Measurements from ENCODE around the gene OTULIN. TPM values are rescaled to one million over a fixed set of nuclear protein-coding genes. Genes with fewer than 3 reads are reported as not detected.

The OTULIN gene
- polyA plus RNA-seq, 1 donor, result 21.5 TPM

- Histone ChIP-seq H3K27ac (ENCODE audit: low read length) (no peak overlapping the region), H3K36me3 (ENCODE audit: control insufficient read depth, insufficient read depth, low read length) (no peaks in the 10 kb centered on the region), H3K4me1 (ENCODE audit: control insufficient read depth, insufficient read depth, low read length) (no peaks in the 10 kb centered on the region), H3K4me3 (ENCODE audit: low read length) (no peak overlapping the region), H3K9me3 (ENCODE audit: control insufficient read depth, low read depth, low read length) (no peaks in the 10 kb centered on the region), H3K27me3 (ENCODE audit: control insufficient read depth, insufficient read depth, low read length) (peaks cover 5% of the 10 kb centered on the region)
- DNase-seq, result no peak
- WGBS (ENCODE audit: insufficient coverage, low lambda C conversion rate), result no CpG with 5 or more reads among the region's 3 CpGs
Observed at GRCh38 chr5:14650052-14650451, 14.5 kb upstream of the OTULIN start.

- no CpG with 5 or more reads among the region's 4 CpGs for WGBS (ENCODE audit: insufficient coverage, low lambda C conversion rate)
- H3K9me3 ChIP-seq (ENCODE audit: control insufficient read depth, low read depth, low read length), result no peaks in the 10 kb centered on the region
- no peaks in the 10 kb centered on the region for H3K36me3 ChIP-seq (ENCODE audit: control insufficient read depth, insufficient read depth, low read length)
- DNase-seq, result no peak
- no peak overlapping the region for H3K27ac ChIP-seq (ENCODE audit: low read length)
- no peaks in the 10 kb centered on the region for H3K27me3 ChIP-seq (ENCODE audit: control insufficient read depth, insufficient read depth, low read length)
- H3K4me1 ChIP-seq (ENCODE audit: control insufficient read depth, insufficient read depth, low read length), result no peaks in the 10 kb centered on the region
- H3K4me3 ChIP-seq (ENCODE audit: low read length), result no peak overlapping the region
Observed at GRCh38 chr5:14655146-14655741, 9.3 kb upstream of the OTULIN start.

GRCh38 chr5:14656898-14657297, 7.6 kb upstream of the OTULIN start:
- Histone ChIP-seq H3K27me3 (ENCODE audit: control insufficient read depth, insufficient read depth, low read length) (no peaks in the 10 kb centered on the region), H3K27ac (ENCODE audit: low read length) (no peak overlapping the region), H3K36me3 (ENCODE audit: control insufficient read depth, insufficient read depth, low read length) (no peaks in the 10 kb centered on the region), H3K4me3 (ENCODE audit: low read length) (no peak overlapping the region), H3K9me3 (ENCODE audit: control insufficient read depth, low read depth, low read length) (no peaks in the 10 kb centered on the region), H3K4me1 (ENCODE audit: control insufficient read depth, insufficient read depth, low read length) (no peaks in the 10 kb centered on the region)
- 42% methylated on average over 2 of the region's 2 CpGs for WGBS (ENCODE audit: insufficient coverage, low lambda C conversion rate)
- DNase-seq, result no peak

- Histone ChIP-seq H3K4me3 (ENCODE audit: low read length) (no peak overlapping the region), H3K9me3 (ENCODE audit: control insufficient read depth, low read depth, low read length) (no peaks in the 10 kb centered on the region), H3K36me3 (ENCODE audit: control insufficient read depth, insufficient read depth, low read length) (no peaks in the 10 kb centered on the region), H3K4me1 (ENCODE audit: control insufficient read depth, insufficient read depth, low read length) (peaks cover 7% of the 10 kb centered on the region), H3K27ac (ENCODE audit: low read length) (no peak overlapping the region), H3K27me3 (ENCODE audit: control insufficient read depth, insufficient read depth, low read length) (no peaks in the 10 kb centered on the region)
- DNase-seq, result no peak
- WGBS (ENCODE audit: insufficient coverage, low lambda C conversion rate), result no CpG with 5 or more reads among the region's 3 CpGs
Observed at GRCh38 chr5:14659821-14660607, 4.5 kb upstream of the OTULIN start.

- Histone ChIP-seq H3K27me3 (ENCODE audit: control insufficient read depth, insufficient read depth, low read length) (no peaks in the 10 kb centered on the region), H3K27ac (ENCODE audit: low read length) (no peak overlapping the region), H3K4me3 (ENCODE audit: low read length) (no peak overlapping the region), H3K4me1 (ENCODE audit: control insufficient read depth, insufficient read depth, low read length) (peaks cover 11% of the 10 kb centered on the region), H3K9me3 (ENCODE audit: control insufficient read depth, low read depth, low read length) (no peaks in the 10 kb centered on the region), H3K36me3 (ENCODE audit: control insufficient read depth, insufficient read depth, low read length) (no peaks in the 10 kb centered on the region)
- WGBS (ENCODE audit: insufficient coverage, low lambda C conversion rate), result 80% methylated on average over 2 of the region's 2 CpGs
- no peak for DNase-seq
Observed at GRCh38 chr5:14660833-14661232, 3.7 kb upstream of the OTULIN start.

DNA sequence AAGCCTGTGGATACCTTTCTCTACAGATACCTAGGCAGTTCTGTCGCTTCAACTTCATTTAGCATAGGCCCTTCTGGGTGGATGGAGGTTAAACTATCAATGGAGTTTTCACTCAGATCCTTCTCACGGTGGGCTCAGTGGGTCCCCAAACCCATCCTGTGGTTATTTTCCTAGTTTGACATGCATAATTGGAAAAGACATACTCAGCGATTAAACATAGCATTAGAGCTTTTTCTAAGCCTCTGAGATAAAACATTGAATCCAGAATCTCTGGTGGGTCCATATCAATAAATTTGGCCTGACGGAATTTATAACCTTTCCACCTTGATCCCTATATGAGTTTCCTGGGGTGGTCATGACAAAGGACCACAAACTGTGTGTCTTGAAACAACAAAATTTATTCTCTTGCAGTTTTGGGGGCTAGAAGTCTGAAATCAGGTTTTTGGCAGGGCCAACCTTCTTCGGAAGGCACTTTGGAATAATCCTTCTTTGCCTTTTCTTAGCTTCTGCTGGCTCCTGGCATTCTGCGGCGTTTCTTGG, 1.7 kb upstream of the OTULIN start:
- H3K36me3 ChIP-seq (ENCODE audit: control insufficient read depth, insufficient read depth, low read length), result no peaks in the 10 kb centered on the region
- H3K4me1 ChIP-seq (ENCODE audit: control insufficient read depth, insufficient read depth, low read length), result peaks cover 21% of the 10 kb centered on the region
- DNase-seq, result no peak
- H3K9me3 ChIP-seq (ENCODE audit: control insufficient read depth, low read depth, low read length), result no peaks in the 10 kb centered on the region
- no peak overlapping the region for H3K27ac ChIP-seq (ENCODE audit: low read length)
- H3K27me3 ChIP-seq (ENCODE audit: control insufficient read depth, insufficient read depth, low read length), result no peaks in the 10 kb centered on the region
- H3K4me3 ChIP-seq (ENCODE audit: low read length), result no peak overlapping the region
- 100% methylated on average over 3 of the region's 7 CpGs for WGBS (ENCODE audit: insufficient coverage, low lambda C conversion rate)

DNA sequence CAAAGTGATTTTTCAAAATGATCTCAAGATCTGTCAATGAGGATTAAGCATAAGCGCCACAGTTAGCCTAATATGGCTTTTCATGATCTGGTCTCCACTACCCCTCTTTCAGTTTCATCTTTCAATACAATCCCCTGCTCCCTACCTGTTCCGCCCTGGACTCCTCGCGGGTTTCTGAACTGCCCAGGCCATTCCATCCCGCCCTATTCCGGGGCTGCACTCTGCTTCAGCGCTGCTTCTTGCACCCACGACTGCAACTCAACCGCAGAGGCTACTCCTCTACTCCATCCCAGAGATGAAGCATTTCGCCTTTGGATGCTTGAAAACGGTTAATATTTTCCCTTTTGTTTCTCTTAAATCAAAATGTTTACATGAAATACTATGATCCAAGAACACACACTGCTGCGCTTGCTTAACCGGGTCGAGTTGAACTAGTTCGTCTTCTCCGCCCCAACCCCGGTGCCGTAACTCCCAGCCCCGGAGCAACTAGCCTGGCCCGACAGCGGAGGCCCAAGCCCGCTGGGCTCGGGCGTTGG, 716 bp upstream of the OTULIN start:
- Histone ChIP-seq H3K27me3 (ENCODE audit: control insufficient read depth, insufficient read depth, low read length) (no peaks in the 10 kb centered on the region), H3K4me1 (ENCODE audit: control insufficient read depth, insufficient read depth, low read length) (peaks cover 27% of the 10 kb centered on the region), H3K9me3 (ENCODE audit: control insufficient read depth, low read depth, low read length) (no peaks in the 10 kb centered on the region), H3K27ac (ENCODE audit: low read length) (peak overlapping the region; percentile 97), H3K36me3 (ENCODE audit: control insufficient read depth, insufficient read depth, low read length) (no peaks in the 10 kb centered on the region), H3K4me3 (ENCODE audit: low read length) (peak overlapping the region; percentile 75)
- WGBS (ENCODE audit: insufficient coverage, low lambda C conversion rate), result 0% methylated on average over 2 of the region's 24 CpGs
- no peak for DNase-seq

DNA sequence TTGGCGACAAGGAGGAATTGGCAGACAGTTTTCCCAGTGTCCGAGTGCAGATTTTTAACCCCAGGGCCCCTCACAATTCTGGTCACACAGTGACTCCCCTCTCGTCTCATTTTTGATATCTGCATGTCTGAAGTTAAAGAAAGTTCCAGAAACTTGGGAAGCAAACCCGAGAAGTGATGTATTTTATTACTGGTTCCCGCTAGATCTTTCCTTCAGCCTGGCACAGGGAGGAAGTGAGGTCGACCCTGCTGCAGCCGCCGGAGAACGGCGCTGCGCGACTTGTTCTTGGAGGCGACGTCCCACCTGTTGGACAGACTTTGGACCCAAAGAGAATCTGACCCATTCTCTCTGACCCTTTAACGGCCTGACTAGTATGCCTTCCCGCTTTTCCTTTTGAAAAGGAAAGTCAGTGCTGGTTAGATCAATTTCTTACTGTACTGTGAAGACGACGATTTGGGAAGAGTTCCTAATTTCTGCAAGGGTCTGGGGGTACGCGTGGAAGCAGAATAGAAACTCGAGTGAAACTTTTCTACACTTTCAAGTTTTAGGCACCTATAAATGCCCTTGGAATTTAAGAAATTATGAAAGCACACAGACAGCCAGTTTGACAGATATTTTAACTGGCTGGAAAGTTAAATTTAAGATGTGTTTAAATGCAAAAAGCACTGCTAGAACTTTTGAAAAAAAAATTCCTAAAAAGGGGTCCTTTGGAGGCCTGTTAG, 744 bp downstream of the OTULIN start:
- Histone ChIP-seq H3K27me3 (ENCODE audit: control insufficient read depth, insufficient read depth, low read length) (no peaks in the 10 kb centered on the region), H3K27ac (ENCODE audit: low read length) (peak overlapping the region; percentile 97), H3K4me3 (ENCODE audit: low read length) (peak overlapping the region; percentile 75), H3K4me1 (ENCODE audit: control insufficient read depth, insufficient read depth, low read length) (peaks cover 27% of the 10 kb centered on the region), H3K9me3 (ENCODE audit: control insufficient read depth, low read depth, low read length) (no peaks in the 10 kb centered on the region), H3K36me3 (ENCODE audit: control insufficient read depth, insufficient read depth, low read length) (no peaks in the 10 kb centered on the region)
- DNase-seq, result peak; percentile 70 to 83
- no CpG with 5 or more reads among the region's 21 CpGs for WGBS (ENCODE audit: insufficient coverage, low lambda C conversion rate)

- peak in 1 of 2 donors; percentile 77 for DNase-seq
- WGBS (ENCODE audit: insufficient coverage, low lambda C conversion rate), result no CpG with 5 or more reads among the region's 7 CpGs
- no peaks in the 10 kb centered on the region for H3K9me3 ChIP-seq (ENCODE audit: control insufficient read depth, low read depth, low read length)
- H3K36me3 ChIP-seq (ENCODE audit: control insufficient read depth, insufficient read depth, low read length), result no peaks in the 10 kb centered on the region
- peaks cover 27% of the 10 kb centered on the region for H3K4me1 ChIP-seq (ENCODE audit: control insufficient read depth, insufficient read depth, low read length)
- H3K27ac ChIP-seq (ENCODE audit: low read length), result peak overlapping the region; percentile 97
- no peaks in the 10 kb centered on the region for H3K27me3 ChIP-seq (ENCODE audit: control insufficient read depth, insufficient read depth, low read length)
- H3K4me3 ChIP-seq (ENCODE audit: low read length), result peak overlapping the region; percentile 75
Observed at GRCh38 chr5:14665949-14666348, 1.4 kb downstream of the OTULIN start.

DNA sequence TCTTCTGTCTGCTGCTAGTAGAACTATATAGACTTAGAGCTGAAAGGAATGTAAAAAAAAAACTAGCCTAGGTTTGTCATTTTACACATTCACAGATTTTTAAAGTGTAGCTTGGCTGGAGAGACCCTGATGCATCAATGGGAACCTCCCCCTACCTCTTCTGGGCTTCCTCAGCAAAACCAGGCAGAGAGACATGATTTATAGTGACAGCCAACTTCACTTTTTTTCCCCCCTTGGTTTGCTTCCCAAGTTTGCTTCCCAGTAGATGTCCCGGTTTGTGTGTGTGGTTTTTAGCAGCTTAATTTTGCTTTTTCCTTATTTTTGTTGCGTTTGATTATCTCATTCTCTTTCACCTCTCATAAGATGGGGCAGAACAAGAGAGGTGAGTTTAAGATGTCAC, 1.8 kb downstream of the OTULIN start:
- 58% methylated on average over 2 of the region's 2 CpGs for WGBS (ENCODE audit: insufficient coverage, low lambda C conversion rate)
- Histone ChIP-seq H3K36me3 (ENCODE audit: control insufficient read depth, insufficient read depth, low read length) (no peaks in the 10 kb centered on the region), H3K4me3 (ENCODE audit: low read length) (no peak overlapping the region), H3K27me3 (ENCODE audit: control insufficient read depth, insufficient read depth, low read length) (no peaks in the 10 kb centered on the region), H3K4me1 (ENCODE audit: control insufficient read depth, insufficient read depth, low read length) (peaks cover 27% of the 10 kb centered on the region), H3K9me3 (ENCODE audit: control insufficient read depth, low read depth, low read length) (no peaks in the 10 kb centered on the region), H3K27ac (ENCODE audit: low read length) (peak overlapping the region; percentile 97)
- DNase-seq, result no peak
